HCT116 (cell line): ENCODE results near the gene CAMKK2. TPM values are rescaled to one million over a fixed set of nuclear protein-coding genes. Genes with fewer than 3 reads are reported as not detected.

Source experiments
- ATAC-seq: fragments of 200-7000 bp; cut with Tn5 transposase; 2 replicates; pipeline ENCODE4 v1.9.1; 2020; ENCODE audit warnings: mild to moderate bottlenecking, moderate library complexity
- BruUV-seq: library from RNA; stranded (reverse); fragments of 400-500 nt; replicated peaks from 2 replicates; lab custom pipeline; 2021; lab: Mats Ljungman, UMichigan
- CTCF ChIA-PET: fragments of 300-600 bp; sonication (Branson Sonifier 250); formaldehyde crosslinking; loops from one replicate; lab custom pipeline; 2021; ENCODE audit warnings: antibody characterized with exemption; lab: Charles Lee
- POLR2A ChIA-PET: fragments of 300-600, 350-600 bp; sonication (Branson Sonifier 250); formaldehyde crosslinking; loops from one replicate; lab custom pipeline; 2021; ENCODE audit warnings: antibody characterized with exemption; lab: Charles Lee
- RAD21 ChIA-PET, 2 experiments: fragments of 300-600 bp; sonication (Branson Sonifier 250); formaldehyde crosslinking; loops; one replicate each; lab custom pipeline; 2023; ENCODE audit warnings: low total read pairs in 2 of 2; ENCODE audit not compliant: uncharacterized antibody in 2 of 2, unreplicated experiment in 2 of 2, low non-redundant PET in 1 of 2; lab: Charles Lee
- DNase-seq: peaks from one replicate; pipeline ENCODE4 v3.0.0-alpha.2; 2010; ENCODE audit warnings: low read depth, low spot score
- H2AFZ ChIP-seq: fragments of 200-600 bp; shearing (Covaris generic), sonication (generic); 2 replicates; pipeline ENCODE4 v1.6.1; 2017; ENCODE audit warnings: low read depth, mixed run types, mixed read lengths, antibody characterized with exemption, low read length; ENCODE audit not compliant: poor library complexity, severe bottlenecking
- H3K27ac ChIP-seq: 2 replicates; pipeline ENCODE4 v1.5.1; 2012; ENCODE audit warnings: low read depth, low read length
- H3K27me3 ChIP-seq: fragments of 200-600 bp; sonication (generic); 2 replicates; pipeline ENCODE4 v1.6.1; 2016; ENCODE audit warnings: mixed run types, low read length, mixed read lengths; ENCODE audit not compliant: insufficient read depth
- H3K36me3 ChIP-seq, 2 experiments: fragments of 200-500 bp in 1 of 2; fragments of 200-600 bp in 1 of 2; sonication (Bioruptor generic) in 1 of 2; sonication (generic) in 1 of 2; 2 replicates each; pipeline versions ENCODE4 v1.5.1 to v1.6.1; 2014 to 2016; ENCODE audit warnings: low read length in 2 of 2, inconsistent platforms in 1 of 2, mixed read lengths in 1 of 2, mixed run types in 1 of 2; ENCODE audit not compliant: insufficient read depth in 2 of 2, control insufficient read depth in 1 of 2
- H3K4me1 ChIP-seq, 2 experiments: fragments of 200-600 bp in 1 of 2; sonication (generic) in 1 of 2; 2 replicates each; pipeline versions ENCODE4 v1.5.1 to v1.6.1; 2012 to 2017; ENCODE audit warnings: low read length in 2 of 2, inconsistent platforms in 1 of 2, mild to moderate bottlenecking in 1 of 2, mixed read lengths in 1 of 2, mixed run types in 1 of 2, moderate library complexity in 1 of 2; ENCODE audit not compliant: insufficient read depth in 2 of 2, control insufficient read depth in 1 of 2
- H3K4me2 ChIP-seq: fragments of 200-600 bp; sonication (generic); 2 replicates; pipeline ENCODE4 v1.6.1; 2017; ENCODE audit warnings: mixed run types, low read length, mixed read lengths
- H3K4me3 ChIP-seq, 2 experiments: fragments of 200-600 bp in 1 of 2; sonication (generic) in 1 of 2; replicated peaks in 1 of 2; 2 replicates each; pipeline ENCODE4 v1.5.1; 2011 to 2016; ENCODE audit warnings: low read length in 2 of 2, control low read depth in 1 of 2, low read depth in 1 of 2, mild to moderate bottlenecking in 1 of 2, mixed read lengths in 1 of 2, mixed run types in 1 of 2
- H3K79me2 ChIP-seq: fragments of 200-600 bp; sonication (generic); 2 replicates; pipeline ENCODE4 v1.6.1; 2017; ENCODE audit warnings: mild to moderate bottlenecking, mixed run types, low read length, moderate library complexity, mixed read lengths; ENCODE audit not compliant: insufficient read depth
- H3K9ac ChIP-seq: fragments of 200-600 bp; sonication (generic); 2 replicates; pipeline ENCODE4 v1.6.1; 2016; ENCODE audit warnings: low read length, mixed read lengths
- H3K9me2 ChIP-seq: fragments of 200-600 bp; sonication (generic), shearing (Covaris generic); 2 replicates; pipeline ENCODE4 v1.6.1; 2017; ENCODE audit warnings: mixed run types, mild to moderate bottlenecking, moderate library complexity; ENCODE audit not compliant: insufficient read depth
- H3K9me3 ChIP-seq, 2 experiments: fragments of 200-500 bp in 1 of 2; fragments of 200-600 bp in 1 of 2; sonication (Bioruptor generic) in 1 of 2; sonication (generic) in 1 of 2; 2 replicates each; pipeline ENCODE4 v1.6.1; 2014 to 2017; ENCODE audit warnings: low read length in 2 of 2, mixed read lengths in 2 of 2, inconsistent platforms in 1 of 2, low read depth in 1 of 2, mild to moderate bottlenecking in 1 of 2, mixed run types in 1 of 2, moderate library complexity in 1 of 2; ENCODE audit not compliant: control insufficient read depth in 1 of 2, insufficient read depth in 1 of 2
- H4K20me1 ChIP-seq: fragments of 200-600 bp; sonication (generic), shearing (Covaris generic); 2 replicates; pipeline ENCODE4 v1.6.1; 2017; ENCODE audit warnings: mixed run types, mild to moderate bottlenecking, moderate library complexity; ENCODE audit not compliant: insufficient read depth
- ATF3 ChIP-seq: IDR thresholded peaks from 2 replicates; pipeline ENCODE4 v1.6.1; 2012
- CBX3 ChIP-seq: IDR thresholded peaks from 2 replicates; pipeline ENCODE4 v1.6.1; 2012; ENCODE audit warnings: low read depth
- ELF1 ChIP-seq: IDR thresholded peaks from 2 replicates; pipeline ENCODE4 v1.6.1; 2012; ENCODE audit warnings: low read depth, borderline replicate concordance
- EZH2 ChIP-seq: fragments of 200-600 bp; sonication (generic); IDR thresholded peaks from 2 replicates; pipeline ENCODE4 v1.6.1; 2017; ENCODE audit warnings: antibody characterized with exemption, mixed run types
- EZH2phosphoT487 ChIP-seq: fragments of 200-600 bp; IDR thresholded peaks from 2 replicates; pipeline ENCODE4 v1.6.1; 2018; ENCODE audit warnings: antibody characterized with exemption, borderline replicate concordance
- JUND ChIP-seq: IDR thresholded peaks from 2 replicates; pipeline ENCODE4 v1.6.1; 2012
- POLR2A ChIP-seq: IDR thresholded peaks from 2 replicates; pipeline ENCODE4 v1.7.0; 2011; ENCODE audit warnings: borderline replicate concordance; ENCODE audit not compliant: insufficient read depth, insufficient read length; ENCODE audit errors: extremely low read depth
- SIN3A ChIP-seq: IDR thresholded peaks from 2 replicates; pipeline ENCODE4 v1.6.1; 2012; ENCODE audit warnings: low read depth
- SP1 ChIP-seq: IDR thresholded peaks from 2 replicates; pipeline ENCODE4 v1.6.1; 2012; ENCODE audit warnings: low read depth
- SRF ChIP-seq: IDR thresholded peaks from 2 replicates; pipeline ENCODE4 v1.6.1; 2012; ENCODE audit warnings: low read depth
- YY1 ChIP-seq: IDR thresholded peaks from 2 replicates; pipeline ENCODE4 v1.6.1; 2011; ENCODE audit warnings: low read length, low read depth, moderate library complexity, mild to moderate bottlenecking; ENCODE audit not compliant: insufficient replicate concordance; ENCODE audit errors: extremely low read depth
- ZBTB33 ChIP-seq: IDR thresholded peaks from 2 replicates; pipeline ENCODE4 v1.6.1; 2011; ENCODE audit warnings: mild to moderate bottlenecking, low read length, moderate library complexity; ENCODE audit not compliant: insufficient replicate concordance; ENCODE audit errors: extremely low read depth
- ZNF274 ChIP-seq: fragments of 200-500 bp; sonication (Bioruptor generic); IDR thresholded peaks from 2 replicates; pipeline ENCODE4 v1.6.1; 2014; ENCODE audit warnings: mild to moderate bottlenecking, low read depth, low read length, inconsistent platforms
- intact Hi-C: fragments of 100-400 bp; cut with micrococcal nuclease; formaldehyde crosslinking; loops from 2 replicates; pipeline ENCODE4 v1.10.0; 2022
- total RNA-seq: library from RNA; stranded (reverse); gene quantifications from one replicate; pipeline ENCODE4 v1.2.1, GENCODE V29; 2021; ENCODE audit not compliant: unreplicated experiment

CAMKK2 gene
- total RNA-seq, 1 experiment from 2014 or later: 33.8 TPM

- CTCF ChIA-PET: no interaction called here
- DNase-seq (no peak), ATAC-seq (no peak)
- H3K27ac ChIP-seq: no peak overlapping the region
- peaks cover 0 to 2% of the 10 kb centered on the region in 2 experiments; a peak in 1 of 4 replicates for H3K36me3 ChIP-seq
- no peak overlapping the region for H2AFZ ChIP-seq
- H4K20me1 ChIP-seq: no peaks in the 10 kb centered on the region
- H3K9me3 ChIP-seq: no peaks in the 10 kb centered on the region
- no peaks in the 10 kb centered on the region for H3K9me2 ChIP-seq
- H3K9ac ChIP-seq: no peak overlapping the region
- H3K79me2 ChIP-seq: no peaks in the 10 kb centered on the region
- intact Hi-C loops: no loop called here
- H3K4me3 ChIP-seq: no peak overlapping the region
- RAD21 ChIA-PET: no interaction called here
- H3K27me3 ChIP-seq: no peaks in the 10 kb centered on the region
- no peak overlapping the region for H3K4me2 ChIP-seq
- BruUV-seq: no TSS peak
- POLR2A ChIA-PET: no interaction called here
- no peak for TF ChIP-seq EZH2
- no peak for TF ChIP-seq SP1
- TF ChIP-seq POLR2A: no peak
- TF ChIP-seq JUND: no peak
- peaks cover 13 to 20% of the 10 kb centered on the region in 2 experiments for H3K4me1 ChIP-seq
Observed at GRCh38 chr12:121226399-121226798, 70.1 kb downstream of the CAMKK2 start.

- ChIA-PET RAD21 (no interaction called here), CTCF (interaction anchor here (1.1 kb wide), 1 partner anchor 9 kb away, joined by 3 read pairs; no protein-coding TSS in a partner anchor), POLR2A (no interaction called here)
- Histone ChIP-seq H3K4me3 (no peak overlapping the region), H3K27me3 (no peaks in the 10 kb centered on the region), H3K27ac (no peak overlapping the region), H3K4me1 (peaks cover 6 to 8% of the 10 kb centered on the region in 2 experiments), H3K9ac (no peak overlapping the region), H3K4me2 (no peak overlapping the region), H2AFZ (no peak overlapping the region), H3K36me3 (no peaks in the 10 kb centered on the region), H3K79me2 (no peaks in the 10 kb centered on the region), H4K20me1 (no peaks in the 10 kb centered on the region), H3K9me3 (no peaks in the 10 kb centered on the region), H3K9me2 (no peaks in the 10 kb centered on the region)
- TF ChIP-seq CBX3 (no peak), YY1 (no peak), ELF1 (no peak), ATF3 (no peak), EZH2phosphoT487 (no peak), ZBTB33 (no peak), ZNF274 (no peak), SIN3A (no peak), POLR2A (no peak), SRF (no peak)
- ATAC-seq (no peak), DNase-seq (no peak)
- BruUV-seq: no TSS peak
- intact Hi-C loops: no loop called here
Observed at GRCh38 chr12:121224591-121224990, 71.9 kb downstream of the CAMKK2 start.
